Mesenchymal stem cell (in vitro differentiated cells and primary cell): ENCODE data around the gene ADAP1.

Experiments used
- DNase-seq: peaks from one replicate; pipeline ENCODE4 v3.0.0-alpha.2; 2013
- H2AFZ ChIP-seq: one replicate; pipeline ENCODE4 v1.6.1; 2013; ENCODE audit warnings: low read depth, mild to moderate bottlenecking, control low read depth, inconsistent platforms, low read length, moderate library complexity
- H2AK5ac ChIP-seq: 2 replicates; pipeline ENCODE4 v1.6.1; 2013; ENCODE audit warnings: low read length, moderate library complexity, mild to moderate bottlenecking, inconsistent platforms; ENCODE audit not compliant: severe bottlenecking
- H2BK120ac ChIP-seq: one replicate; pipeline ENCODE4 v1.6.1; 2013; ENCODE audit warnings: low read depth, mild to moderate bottlenecking, inconsistent platforms, low read length, moderate library complexity
- H2BK12ac ChIP-seq, 2 experiments: one replicate each; pipeline ENCODE4 v1.6.1; 2013; ENCODE audit warnings: inconsistent platforms in 2 of 2, low read length in 2 of 2, mild to moderate bottlenecking in 2 of 2, moderate library complexity in 2 of 2, control low read depth in 1 of 2
- H2BK15ac ChIP-seq: one replicate; pipeline ENCODE4 v1.6.1; 2013; ENCODE audit warnings: mild to moderate bottlenecking, low read depth, inconsistent platforms; ENCODE audit not compliant: poor library complexity, severe bottlenecking
- H2BK5ac ChIP-seq: 2 replicates; pipeline ENCODE4 v1.6.1; 2013; ENCODE audit warnings: low read depth, mild to moderate bottlenecking, low read length, control low read depth, inconsistent platforms; ENCODE audit not compliant: poor library complexity, severe bottlenecking
- H3K14ac ChIP-seq, 2 experiments: one replicate each; pipeline ENCODE4 v1.6.1; 2013; ENCODE audit warnings: inconsistent platforms in 2 of 2, low read length in 2 of 2, control low read depth in 1 of 2, mild to moderate bottlenecking in 1 of 2, moderate library complexity in 1 of 2
- H3K18ac ChIP-seq, 2 experiments: one replicate each; pipeline ENCODE4 v1.6.1; 2013; ENCODE audit warnings: inconsistent platforms in 2 of 2, low read length in 2 of 2, control low read depth in 1 of 2, low read depth in 1 of 2, mild to moderate bottlenecking in 1 of 2
- H3K23ac ChIP-seq, 2 experiments: one replicate each; pipeline ENCODE4 v1.6.1; 2013; ENCODE audit warnings: inconsistent platforms in 2 of 2, low read length in 2 of 2, mild to moderate bottlenecking in 2 of 2, moderate library complexity in 2 of 2, control low read depth in 1 of 2
- H3K27ac ChIP-seq: 2 replicates; pipeline ENCODE4 v1.5.1; 2013; ENCODE audit warnings: mild to moderate bottlenecking, moderate library complexity, low read length, control low read depth, inconsistent platforms; ENCODE audit not compliant: poor library complexity, severe bottlenecking
- H3K27me3 ChIP-seq, 2 experiments: 2 replicates each; pipeline versions ENCODE4 v1.6.1 to v1.7.0; 2013; ENCODE audit warnings: low read length in 2 of 2, mild to moderate bottlenecking in 2 of 2, moderate library complexity in 2 of 2, control low read depth in 1 of 2, inconsistent platforms in 1 of 2; ENCODE audit not compliant: control insufficient read depth in 1 of 2, insufficient read depth in 1 of 2
- H3K36me3 ChIP-seq, 2 experiments: 2 replicates each; pipeline versions ENCODE4 v1.6.1 to v1.7.0; 2013; ENCODE audit warnings: low read length in 2 of 2, control low read depth in 1 of 2, inconsistent platforms in 1 of 2, low read depth in 1 of 2, mild to moderate bottlenecking in 1 of 2; ENCODE audit not compliant: insufficient read depth in 2 of 2, control insufficient read depth in 1 of 2
- H3K4ac ChIP-seq, 2 experiments: one replicate each; pipeline ENCODE4 v1.6.1; 2013; ENCODE audit warnings: inconsistent platforms in 2 of 2, low read length in 2 of 2, mild to moderate bottlenecking in 2 of 2, moderate library complexity in 2 of 2, control low read depth in 1 of 2, low read depth in 1 of 2
- H3K4me1 ChIP-seq: 2 replicates; pipeline ENCODE4 v1.6.1; 2013; ENCODE audit warnings: low read depth, low read length, control low read depth; ENCODE audit not compliant: control insufficient read depth, insufficient read depth
- H3K4me2 ChIP-seq: 2 replicates; pipeline ENCODE4 v1.6.1; 2013; ENCODE audit warnings: low read length, mild to moderate bottlenecking, inconsistent platforms; ENCODE audit not compliant: poor library complexity, severe bottlenecking
- H3K4me3 ChIP-seq, 2 experiments: 2 replicates each; pipeline versions ENCODE4 v1.5.1 to v1.7.0; 2013; ENCODE audit warnings: low read length in 2 of 2, mild to moderate bottlenecking in 2 of 2, control low read depth in 1 of 2, low read depth in 1 of 2; ENCODE audit not compliant: insufficient read depth in 1 of 2
- H3K79me1 ChIP-seq: replicated peaks from 2 replicates; pipeline ENCODE4 v1.6.1; 2013; ENCODE audit warnings: mild to moderate bottlenecking, control low read depth, low read length, inconsistent platforms; ENCODE audit not compliant: poor library complexity, severe bottlenecking
- H3K9ac ChIP-seq: 2 replicates; pipeline ENCODE4 v1.7.0; 2013; ENCODE audit warnings: mild to moderate bottlenecking, low read length, moderate library complexity
- H3K9me3 ChIP-seq: 2 replicates; pipeline ENCODE4 v1.7.0; 2013; ENCODE audit warnings: mild to moderate bottlenecking, low read length; ENCODE audit not compliant: control insufficient read depth
- H4K8ac ChIP-seq: one replicate; pipeline ENCODE4 v1.6.1; 2013; ENCODE audit warnings: inconsistent platforms, mild to moderate bottlenecking, low read length, moderate library complexity
- H4K91ac ChIP-seq: one replicate; pipeline ENCODE4 v1.6.1; 2013; ENCODE audit warnings: mild to moderate bottlenecking, low read length, inconsistent platforms
- WGBS: methylation state at CpG from one replicate; pipeline ENCODE4 v1.1.7; 2013; ENCODE audit warnings: mixed read lengths; 5-methylcytosine and 5-hydroxymethylcytosine counted together

The ADAP1 gene

DNA sequence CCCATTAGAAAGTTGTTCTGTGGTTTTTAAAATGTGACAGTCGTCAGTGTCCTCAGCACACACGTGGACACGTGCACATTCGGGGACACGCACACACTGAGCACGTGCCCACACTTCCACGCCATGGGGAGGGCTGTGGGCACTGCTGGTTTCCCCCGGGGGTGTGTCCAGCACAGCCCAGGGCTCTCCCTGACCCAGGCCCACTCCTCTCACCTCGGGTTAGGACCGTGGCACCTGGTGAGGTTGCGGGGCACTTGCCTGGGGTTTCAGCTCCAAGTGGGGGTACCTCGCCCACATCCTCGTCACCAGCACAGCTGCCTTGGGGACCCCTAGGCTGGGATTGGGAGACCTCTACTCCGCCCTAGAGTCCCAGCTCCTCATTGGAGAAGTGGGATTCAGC, 57.4 kb downstream of the ADAP1 start:
- no peak overlapping the region for H3K4ac ChIP-seq
- 97% methylated on average over 14 of the region's 14 CpGs for WGBS

DNA sequence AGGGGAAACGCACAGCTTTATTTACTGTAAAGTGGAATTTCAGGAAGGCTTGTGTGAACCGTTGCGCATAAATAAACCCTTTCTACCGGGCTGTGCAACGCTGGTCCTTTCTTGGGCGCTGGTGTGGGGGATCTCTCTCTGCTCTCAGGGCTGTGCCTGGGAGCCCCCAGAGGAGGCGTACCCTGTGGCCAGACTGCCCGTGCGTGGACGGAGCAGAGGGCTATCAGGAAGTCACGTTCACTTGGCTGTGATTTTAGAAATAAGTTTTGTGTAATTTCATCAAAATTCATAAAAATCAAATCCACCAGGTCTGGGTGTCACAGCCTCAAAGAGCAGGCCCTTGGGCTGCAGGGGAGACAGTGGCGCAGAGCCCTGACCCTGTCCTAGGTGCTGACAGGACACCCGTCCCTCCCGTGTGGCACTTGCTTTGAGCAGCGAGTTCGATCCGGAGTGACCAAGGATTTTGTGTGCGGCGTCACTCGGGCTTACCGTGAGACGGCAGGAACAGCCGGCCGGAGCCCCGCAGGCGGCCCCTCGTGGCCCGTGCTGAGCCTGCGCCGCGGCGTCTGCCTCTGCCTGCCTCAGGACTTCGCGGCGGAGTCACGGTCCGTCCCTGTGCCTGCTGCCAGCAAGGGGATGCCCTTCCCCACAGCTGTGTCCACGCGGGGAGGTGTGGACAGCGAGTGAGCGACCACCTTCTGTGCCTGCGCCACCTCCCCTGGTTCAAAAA, 58.0 kb downstream of the ADAP1 start:
- Histone ChIP-seq H2BK15ac (no peak overlapping the region), H3K4me2 (no peak overlapping the region), H3K27me3 (no peaks in the 10 kb centered on the region), H4K8ac (no peak overlapping the region), H3K18ac (no peak overlapping the region), H2BK5ac (no peak overlapping the region), H3K79me1 (peaks cover 20% of the 10 kb centered on the region), H2BK120ac (no peak overlapping the region), H2BK12ac (no peak overlapping the region), H4K91ac (no peak overlapping the region), H3K27ac (no peak overlapping the region), H3K4me3 (no peak overlapping the region), H3K9me3 (no peaks in the 10 kb centered on the region), H3K23ac (no peak overlapping the region), H3K36me3 (peaks cover 52 to 80% of the 10 kb centered on the region in 2 experiments), H3K4me1 (peaks cover 18% of the 10 kb centered on the region), H3K14ac (no peak overlapping the region), H2AFZ (no peak overlapping the region), H2AK5ac (no peak overlapping the region), H3K4ac (no peak overlapping the region), H3K9ac (no peak overlapping the region)
- DNase-seq, result no peak
- WGBS, result 96% methylated on average over 32 of the region's 42 CpGs

More for the DNA sequence above, 57.4 kb downstream of the ADAP1 start:
- no peak overlapping the region for H2AK5ac ChIP-seq
- peaks cover 15% of the 10 kb centered on the region for H3K79me1 ChIP-seq
- no peak overlapping the region for H2BK12ac ChIP-seq
- no peak overlapping the region for H2BK120ac ChIP-seq
- H3K23ac ChIP-seq, result no peak overlapping the region
- no peak for DNase-seq
- H3K4me2 ChIP-seq, result no peak overlapping the region
- no peak overlapping the region for H2BK15ac ChIP-seq
- peaks cover 46 to 75% of the 10 kb centered on the region in 2 experiments for H3K36me3 ChIP-seq
- H3K14ac ChIP-seq, result no peak overlapping the region
- no peak overlapping the region for H3K4me3 ChIP-seq
- no peak overlapping the region for H3K18ac ChIP-seq
- H3K9ac ChIP-seq, result no peak overlapping the region
- peaks cover 22% of the 10 kb centered on the region for H3K4me1 ChIP-seq
- no peak overlapping the region for H4K8ac ChIP-seq
- H3K9me3 ChIP-seq, result no peaks in the 10 kb centered on the region
- no peak overlapping the region for H4K91ac ChIP-seq
- H3K27me3 ChIP-seq, result no peaks in the 10 kb centered on the region
- no peak overlapping the region for H2AFZ ChIP-seq
- no peak overlapping the region for H2BK5ac ChIP-seq
- no peak overlapping the region for H3K27ac ChIP-seq

DNA sequence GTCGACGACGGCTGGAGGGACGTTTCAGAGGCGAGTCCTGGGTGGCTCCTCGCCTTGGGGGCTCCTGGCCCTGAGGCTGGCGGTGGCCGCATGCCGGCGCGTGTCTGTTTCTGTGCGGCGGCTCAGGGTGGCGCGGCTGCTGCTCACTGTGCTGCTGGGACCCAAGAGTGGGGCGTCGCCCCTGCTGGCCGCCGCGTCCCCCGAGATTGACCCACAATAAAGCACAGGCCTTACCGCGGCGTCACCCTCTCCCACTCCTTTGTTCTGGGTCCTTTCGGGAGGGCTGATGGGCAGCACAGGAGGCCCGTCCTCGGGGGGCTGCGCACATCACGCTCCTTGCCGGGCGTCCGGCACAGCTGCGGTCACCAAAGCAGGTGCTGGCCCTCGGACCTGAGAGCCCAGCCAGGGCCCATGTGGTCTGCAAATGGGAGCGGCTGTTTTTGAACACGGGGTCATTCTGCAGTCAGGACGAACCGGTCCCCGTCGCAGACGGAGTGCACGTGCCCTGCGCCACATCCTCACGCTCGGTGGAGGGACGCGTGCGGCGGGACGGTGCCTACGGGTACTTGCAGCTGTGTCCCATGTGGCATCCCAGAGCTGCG, 58.9 kb downstream of the ADAP1 start:
- no peak overlapping the region for H2BK15ac ChIP-seq
- H2BK12ac ChIP-seq, result no peak overlapping the region
- H3K18ac ChIP-seq, result no peak overlapping the region
- H3K9me3 ChIP-seq, result no peaks in the 10 kb centered on the region
- peaks cover 23% of the 10 kb centered on the region for H3K79me1 ChIP-seq
- H3K14ac ChIP-seq, result no peak overlapping the region
- H3K4me2 ChIP-seq, result no peak overlapping the region
- H2BK5ac ChIP-seq, result no peak overlapping the region
- no peak overlapping the region for H3K9ac ChIP-seq
- peaks cover 16% of the 10 kb centered on the region for H3K4me1 ChIP-seq
- peaks cover 61 to 90% of the 10 kb centered on the region in 2 experiments for H3K36me3 ChIP-seq
- no peak overlapping the region for H2BK120ac ChIP-seq
- DNase-seq, result no peak
- H3K4ac ChIP-seq, result no peak overlapping the region
- WGBS, result 98% methylated on average over 52 of the region's 52 CpGs
- no peak overlapping the region for H4K8ac ChIP-seq
- no peak overlapping the region for H2AK5ac ChIP-seq
- no peak overlapping the region for H2AFZ ChIP-seq
- H3K4me3 ChIP-seq, result no peak overlapping the region
- H4K91ac ChIP-seq, result no peak overlapping the region
- H3K27ac ChIP-seq, result no peak overlapping the region
- H3K23ac ChIP-seq, result no peak overlapping the region
- H3K27me3 ChIP-seq, result no peaks in the 10 kb centered on the region

DNA sequence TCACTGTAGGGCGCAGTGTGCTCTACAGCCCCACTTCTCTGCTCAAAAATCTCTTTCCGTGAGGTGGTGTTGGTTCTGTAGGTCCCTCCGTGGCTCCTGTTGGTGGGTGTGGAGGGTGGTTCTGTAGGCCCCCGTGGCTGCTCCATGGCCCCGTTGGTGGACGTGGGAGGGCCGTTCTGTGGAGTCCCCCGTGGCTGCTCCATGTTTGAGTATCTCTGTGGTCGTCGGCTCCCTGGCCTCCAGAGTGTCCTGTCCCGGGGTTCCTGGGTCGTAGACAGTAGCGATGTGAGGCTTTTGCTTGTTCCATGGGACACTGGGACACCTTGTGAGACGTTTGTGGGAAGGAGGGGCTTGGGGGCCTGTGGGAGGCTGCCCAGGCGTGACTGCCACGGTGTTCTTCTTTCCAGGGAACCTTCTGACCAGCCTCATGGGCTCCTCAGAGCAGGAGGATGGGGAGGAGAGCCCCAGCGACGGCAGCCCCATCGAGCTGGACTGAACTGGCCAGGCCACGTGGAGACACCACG, 59.5 kb downstream of the ADAP1 start:
- Histone ChIP-seq H2BK120ac (no peak overlapping the region), H3K4ac (no peak overlapping the region), H4K91ac (no peak overlapping the region), H3K4me1 (peaks cover 15% of the 10 kb centered on the region), H3K36me3 (peaks cover 61 to 94% of the 10 kb centered on the region in 2 experiments), H3K9me3 (no peaks in the 10 kb centered on the region), H3K27me3 (no peaks in the 10 kb centered on the region), H2AFZ (no peak overlapping the region), H3K18ac (no peak overlapping the region), H3K14ac (no peak overlapping the region), H2BK5ac (no peak overlapping the region), H3K27ac (no peak overlapping the region), H3K23ac (no peak overlapping the region), H4K8ac (no peak overlapping the region), H3K4me2 (no peak overlapping the region), H2AK5ac (no peak overlapping the region), H3K79me1 (peaks cover 26% of the 10 kb centered on the region), H2BK12ac (no peak overlapping the region), H2BK15ac (no peak overlapping the region), H3K4me3 (no peak overlapping the region), H3K9ac (no peak overlapping the region)
- 96% methylated on average over 21 of the region's 21 CpGs for WGBS
- no peak for DNase-seq
